Neural progenitor cell (in vitro differentiated cells): ENCODE results near the gene NFATC4. TPM values are rescaled to one million over a fixed set of nuclear protein-coding genes. Genes with fewer than 3 reads are reported as not detected.

ENCODE experiments used
- DNase-seq: peaks from one replicate; pipeline ENCODE4 v3.0.0-alpha.2; 2016; ENCODE audit warnings: low spot score
- H2AFZ ChIP-seq: fragments of 200-600 bp; sonication (generic); replicated peaks from 2 replicates; pipeline ENCODE4 v1.6.1; 2016; ENCODE audit warnings: antibody characterized with exemption
- H3F3A ChIP-seq: fragments of 200-600 bp; sonication (generic); 2 replicates; pipeline ENCODE4 v1.6.1; 2016; ENCODE audit warnings: antibody characterized with exemption, low read depth
- H3K27ac ChIP-seq: fragments of 200-600 bp; sonication (generic); 2 replicates; pipeline ENCODE4 v1.5.1; 2016; ENCODE audit warnings: mild to moderate bottlenecking
- H3K27me3 ChIP-seq: fragments of 200-600 bp; sonication (generic); 2 replicates; pipeline ENCODE4 v1.6.1; 2016; ENCODE audit warnings: mild to moderate bottlenecking, moderate library complexity
- H3K36me3 ChIP-seq: fragments of 200-600 bp; sonication (generic); 2 replicates; pipeline ENCODE4 v1.5.1; 2016
- H3K4me1 ChIP-seq: fragments of 200-600 bp; sonication (generic); 2 replicates; pipeline ENCODE4 v1.6.1; 2016; ENCODE audit warnings: mixed run types
- H3K4me2 ChIP-seq: fragments of 200-600 bp; sonication (generic); 2 replicates; pipeline ENCODE4 v1.6.1; 2016
- H3K4me3 ChIP-seq: fragments of 200-600 bp; sonication (generic); 2 replicates; pipeline ENCODE4 v1.5.1; 2016
- H3K79me2 ChIP-seq: fragments of 200-600 bp; sonication (generic); 2 replicates; pipeline ENCODE4 v1.6.1; 2016; ENCODE audit warnings: low read depth
- H3K9ac ChIP-seq: fragments of 200-600 bp; sonication (generic); 2 replicates; pipeline ENCODE4 v1.6.1; 2016
- H3K9me3 ChIP-seq: fragments of 200-600 bp; sonication (generic); 2 replicates; pipeline ENCODE4 v1.5.1; 2016; ENCODE audit warnings: low read depth
- H4K20me1 ChIP-seq: fragments of 200-600 bp; sonication (generic); 2 replicates; pipeline ENCODE4 v1.6.1; 2016; ENCODE audit warnings: low read depth
- H3K27ac Mint-ChIP-seq: 3 replicates; pipeline ENCODE4 v1.8.0; 2021; ENCODE audit warnings: mixed read lengths
- H3K27me3 Mint-ChIP-seq: 2 replicates; pipeline ENCODE4 v1.8.0; 2022; ENCODE audit warnings: low read depth, mild to moderate bottlenecking, inconsistent platforms, moderate library complexity, mixed read lengths; ENCODE audit not compliant: insufficient read depth
- H3K36me3 Mint-ChIP-seq: 3 replicates; pipeline ENCODE4 v1.8.0; 2021; ENCODE audit warnings: mixed read lengths
- H3K4me1 Mint-ChIP-seq: 3 replicates; pipeline ENCODE4 v1.8.0; 2021; ENCODE audit warnings: mixed read lengths
- H3K4me3 Mint-ChIP-seq: 3 replicates; pipeline ENCODE4 v1.8.0; 2021; ENCODE audit warnings: mild to moderate bottlenecking, moderate library complexity, mixed read lengths
- H3K9me3 Mint-ChIP-seq: 3 replicates; pipeline ENCODE4 v1.8.0; 2020; ENCODE audit warnings: mixed read lengths
- EZH2 ChIP-seq: fragments of 200-600 bp; sonication (generic); IDR thresholded peaks from 2 replicates; pipeline ENCODE4 v1.6.1; 2017; ENCODE audit warnings: antibody characterized with exemption, mild to moderate bottlenecking, moderate library complexity
- EZH2phosphoT487 ChIP-seq: fragments of 200-600 bp; sonication (generic); IDR thresholded peaks from 2 replicates; pipeline ENCODE4 v1.6.1; 2017; ENCODE audit warnings: antibody characterized with exemption
- total RNA-seq: library from RNA; depleted of rRNA; stranded (reverse); fragments of >200 nt; gene quantifications from 2 replicates; pipeline ENCODE4 v1.2.3, GENCODE V29; 2015; ENCODE audit warnings: low replicate concordance
- TF ChIP-seq, protein P1 (sequence below): fragments of 200-600 bp; sonication (generic); IDR thresholded peaks from 2 replicates; pipeline ENCODE4 v1.5.1; 2017; ENCODE audit warnings: antibody characterized with exemption, mild to moderate bottlenecking

NFATC4 gene
- total RNA-seq, 1 donor from 2014 or later = 38.2 TPM

DNA sequence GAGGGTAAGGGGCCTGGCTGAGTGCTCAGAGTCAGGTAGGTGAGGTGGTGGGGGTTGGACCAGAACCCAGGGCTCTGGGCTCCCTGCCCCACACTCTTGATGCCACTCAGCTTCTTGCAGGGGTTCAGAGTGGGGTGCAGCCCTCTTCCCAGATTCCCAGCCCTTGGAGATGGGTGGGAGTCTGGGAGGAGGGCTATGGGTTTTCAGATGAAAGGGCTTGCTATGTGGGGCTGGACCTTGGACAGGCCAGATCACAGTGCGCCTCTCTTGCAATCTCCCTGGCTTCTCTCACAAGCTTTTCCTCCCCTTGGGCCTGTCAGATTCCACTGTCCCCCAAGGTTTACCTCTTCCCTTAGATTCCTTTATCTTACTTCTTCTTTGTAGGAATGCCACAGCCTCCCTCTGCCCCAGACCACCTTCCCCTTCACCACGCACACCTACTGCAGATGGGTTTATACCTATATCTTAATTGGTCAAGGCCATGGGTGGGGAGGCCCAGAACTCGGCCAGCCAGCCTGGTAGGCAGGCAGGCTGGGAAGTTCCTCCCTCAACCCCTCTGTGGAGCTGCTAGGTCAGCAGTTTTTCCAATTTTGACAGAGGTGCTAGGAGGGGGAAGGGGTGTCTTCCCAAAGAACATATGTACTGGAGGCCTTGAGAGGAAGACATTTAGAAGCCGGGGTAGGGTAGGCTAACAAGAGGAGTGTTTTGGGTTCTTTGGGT lies 32.2 kb downstream of the NFATC4 start:
- no peak for TF ChIP-seq EZH2
- TF ChIP-seq, protein P1, sequence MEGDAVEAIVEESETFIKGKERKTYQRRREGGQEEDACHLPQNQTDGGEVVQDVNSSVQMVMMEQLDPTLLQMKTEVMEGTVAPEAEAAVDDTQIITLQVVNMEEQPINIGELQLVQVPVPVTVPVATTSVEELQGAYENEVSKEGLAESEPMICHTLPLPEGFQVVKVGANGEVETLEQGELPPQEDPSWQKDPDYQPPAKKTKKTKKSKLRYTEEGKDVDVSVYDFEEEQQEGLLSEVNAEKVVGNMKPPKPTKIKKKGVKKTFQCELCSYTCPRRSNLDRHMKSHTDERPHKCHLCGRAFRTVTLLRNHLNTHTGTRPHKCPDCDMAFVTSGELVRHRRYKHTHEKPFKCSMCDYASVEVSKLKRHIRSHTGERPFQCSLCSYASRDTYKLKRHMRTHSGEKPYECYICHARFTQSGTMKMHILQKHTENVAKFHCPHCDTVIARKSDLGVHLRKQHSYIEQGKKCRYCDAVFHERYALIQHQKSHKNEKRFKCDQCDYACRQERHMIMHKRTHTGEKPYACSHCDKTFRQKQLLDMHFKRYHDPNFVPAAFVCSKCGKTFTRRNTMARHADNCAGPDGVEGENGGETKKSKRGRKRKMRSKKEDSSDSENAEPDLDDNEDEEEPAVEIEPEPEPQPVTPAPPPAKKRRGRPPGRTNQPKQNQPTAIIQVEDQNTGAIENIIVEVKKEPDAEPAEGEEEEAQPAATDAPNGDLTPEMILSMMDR = no peak
- no peak for TF ChIP-seq EZH2phosphoT487
- no peaks in the 10 kb centered on the region for H4K20me1 ChIP-seq
- no peaks in the 10 kb centered on the region for H3K36me3 ChIP-seq
- peaks cover 9% of the 10 kb centered on the region for H3F3A ChIP-seq
- Mint-ChIP-seq H3K4me1 (peaks cover 39% of the 10 kb centered on the region), H3K4me3 (peak overlapping the region; percentile 88), H3K27me3 (peaks cover 4% of the 10 kb centered on the region), H3K36me3 (no peaks in the 10 kb centered on the region), H3K9me3 (no peaks in the 10 kb centered on the region), H3K27ac (no peak overlapping the region)
- H3K4me3 ChIP-seq = peak overlapping the region; percentile 58
- H3K79me2 ChIP-seq = peaks cover 30% of the 10 kb centered on the region
- H3K27me3 ChIP-seq = no peaks in the 10 kb centered on the region
- DNase-seq = no peak
- H2AFZ ChIP-seq = no peak overlapping the region
- H3K4me1 ChIP-seq = peaks cover 54% of the 10 kb centered on the region
- peak overlapping the region; percentile 83 for H3K4me2 ChIP-seq
- no peak overlapping the region for H3K9ac ChIP-seq
- no peak overlapping the region for H3K27ac ChIP-seq
- H3K9me3 ChIP-seq = no peaks in the 10 kb centered on the region

- Histone ChIP-seq H3F3A (peaks cover 9% of the 10 kb centered on the region), H3K9me3 (no peaks in the 10 kb centered on the region), H3K9ac (no peak overlapping the region), H3K4me1 (peaks cover 54% of the 10 kb centered on the region), H3K27me3 (no peaks in the 10 kb centered on the region), H3K79me2 (peaks cover 34% of the 10 kb centered on the region), H3K4me3 (no peak overlapping the region), H3K4me2 (peak overlapping the region; percentile 83), H3K27ac (no peak overlapping the region), H4K20me1 (no peaks in the 10 kb centered on the region), H3K36me3 (no peaks in the 10 kb centered on the region), H2AFZ (no peak overlapping the region)
- DNase-seq = no peak
- H3K27ac Mint-ChIP-seq = peak overlapping the region; percentile 5
- no peak for TF ChIP-seq EZH2phosphoT487
- TF ChIP-seq, protein P1 = no peak
- no peak for TF ChIP-seq EZH2
- peaks cover 3% of the 10 kb centered on the region for H3K9me3 Mint-ChIP-seq
- H3K27me3 Mint-ChIP-seq = peaks cover 6% of the 10 kb centered on the region
- H3K4me3 Mint-ChIP-seq = peak overlapping the region; percentile 55
- peaks cover 39% of the 10 kb centered on the region for H3K4me1 Mint-ChIP-seq
- no peaks in the 10 kb centered on the region for H3K36me3 Mint-ChIP-seq
Observed at GRCh38 chr14:24401810-24402702, 34.1 kb downstream of the NFATC4 start.

DNA sequence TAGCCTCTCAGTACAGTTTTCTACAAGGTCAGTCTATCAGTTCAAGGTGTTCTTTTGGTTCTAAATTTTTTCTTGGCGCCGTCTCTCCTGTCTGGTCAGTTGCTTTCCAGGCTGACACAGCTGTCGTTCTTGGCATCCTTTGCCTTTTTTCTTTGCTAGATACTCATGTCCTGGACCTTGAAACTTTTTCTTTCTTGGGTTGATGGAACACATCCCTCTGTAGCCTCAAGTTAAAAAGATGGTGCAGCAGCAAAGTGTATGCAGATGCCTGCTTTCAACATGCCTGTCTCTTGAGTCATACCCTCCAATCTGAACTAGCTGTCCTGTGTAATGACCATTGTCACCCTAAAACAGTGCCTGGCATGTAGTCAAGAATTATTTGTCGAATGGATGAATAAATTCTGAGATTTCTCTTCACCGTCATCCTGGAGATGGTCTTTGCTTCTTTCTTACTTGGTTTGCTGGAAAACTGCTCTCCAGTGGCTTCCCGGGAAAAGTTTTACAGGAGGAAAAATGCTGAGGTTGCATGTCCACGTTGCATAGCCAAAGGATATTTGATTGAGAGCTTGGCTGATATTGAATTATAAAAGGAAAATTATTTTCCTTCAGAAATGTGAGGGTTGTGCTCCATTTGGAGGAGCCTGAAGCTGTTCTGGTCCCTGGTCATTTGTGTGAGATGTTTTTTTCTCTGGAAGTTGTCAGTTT lies 35.5 kb downstream of the NFATC4 start:
- peaks cover 4% of the 10 kb centered on the region for H3K27me3 Mint-ChIP-seq
- no peaks in the 10 kb centered on the region for H3K9me3 ChIP-seq
- peaks cover 3% of the 10 kb centered on the region for H3K9me3 Mint-ChIP-seq
- H3K79me2 ChIP-seq = peaks cover 34% of the 10 kb centered on the region
- H3K36me3 ChIP-seq = no peaks in the 10 kb centered on the region
- H3K4me3 ChIP-seq = no peak overlapping the region
- peaks cover 32% of the 10 kb centered on the region for H3K4me1 Mint-ChIP-seq
- H4K20me1 ChIP-seq = no peaks in the 10 kb centered on the region
- H3F3A ChIP-seq = peaks cover 2% of the 10 kb centered on the region
- H3K27ac Mint-ChIP-seq = no peak overlapping the region
- TF ChIP-seq, protein P1 = no peak
- TF ChIP-seq EZH2phosphoT487 = no peak
- TF ChIP-seq EZH2 = no peak
- H2AFZ ChIP-seq = no peak overlapping the region
- H3K4me2 ChIP-seq = peak overlapping the region; percentile 57
- no peak for DNase-seq
- H3K36me3 Mint-ChIP-seq = no peaks in the 10 kb centered on the region
- peaks cover 47% of the 10 kb centered on the region for H3K4me1 ChIP-seq
- no peak overlapping the region for H3K27ac ChIP-seq
- H3K9ac ChIP-seq = no peak overlapping the region
- no peaks in the 10 kb centered on the region for H3K27me3 ChIP-seq
- H3K4me3 Mint-ChIP-seq = no peak overlapping the region
